HG03095 (cell line): Measurements from ENCODE around the gene LTO1.

Source experiments
- ATAC-seq: cut with Tn5 transposase; IDR thresholded peaks from one replicate; pipeline ENCODE4 v1.9.1; 2021; ENCODE audit warnings: moderate library complexity; ENCODE audit not compliant: unreplicated experiment

LTO1 gene

GRCh38 chr11:69674886-69675714 lies at the start of gene LTO1:
Gene LTO1 (minus strand): TSS chr11:69675353. CDS start chr11:69675239, 114 bp downstream.
- peak; percentile 79 for ATAC-seq

- no peak for ATAC-seq
Observed at GRCh38 chr11:69721745-69722144, 46.6 kb upstream of the LTO1 start.

- ATAC-seq, result no peak
Observed at GRCh38 chr11:69721106-69721505, 46.0 kb upstream of the LTO1 start.

- no peak for ATAC-seq
Observed at GRCh38 chr11:69718912-69719311, 43.8 kb upstream of the LTO1 start.

GRCh38 chr11:69718147-69718546 lies 43.0 kb upstream of the LTO1 start:
- ATAC-seq, result no peak

GRCh38 chr11:69716891-69717747 lies 42.0 kb upstream of the LTO1 start:
- no peak for ATAC-seq

- ATAC-seq, result no peak
Observed at GRCh38 chr11:69716099-69716498, 40.9 kb upstream of the LTO1 start.

GRCh38 chr11:69715446-69715845 lies 40.3 kb upstream of the LTO1 start:
- ATAC-seq, result no peak

- no peak for ATAC-seq
Observed at GRCh38 chr11:69711822-69712801, 37.0 kb upstream of the LTO1 start.

- ATAC-seq, result no peak
Observed at GRCh38 chr11:69708736-69709401, 33.7 kb upstream of the LTO1 start.

GRCh38 chr11:69707176-69707575 lies 32.0 kb upstream of the LTO1 start:
- no peak for ATAC-seq

- no peak for ATAC-seq
Observed at GRCh38 chr11:69705901-69706787, 31.0 kb upstream of the LTO1 start.

- ATAC-seq, result no peak
Observed at GRCh38 chr11:69705351-69705811, 30.2 kb upstream of the LTO1 start.

GRCh38 chr11:69704508-69705253 lies 29.5 kb upstream of the LTO1 start:
- no peak for ATAC-seq

- ATAC-seq, result no peak
Observed at GRCh38 chr11:69703768-69704507, 28.8 kb upstream of the LTO1 start, which contains the start of gene FGF19. Gene FGF19 (minus strand): TSS chr11:69704022. CDS start chr11:69703876, 146 bp downstream.

GRCh38 chr11:69703453-69703767 lies 28.3 kb upstream of the LTO1 start:
- no peak for ATAC-seq

GRCh38 chr11:69702769-69703452 lies 27.8 kb upstream of the LTO1 start:
- no peak for ATAC-seq
